Smooth muscle cell (in vitro differentiated cells): Measurements from ENCODE around the gene DNAJC10. TPM values are rescaled to one million over a fixed set of nuclear protein-coding genes. Genes with fewer than 3 reads are reported as not detected.

Experiments
- DNase-seq: peaks from one replicate; lab custom pipeline; 2025; ENCODE audit not compliant: unreplicated experiment; lab: John Stamatoyannopoulos, UW
- H2AFZ ChIP-seq: fragments of 200-600 bp; sonication (generic); 2 replicates; pipeline ENCODE4 v1.6.0; 2016; ENCODE audit warnings: antibody characterized with exemption, low read depth, mild to moderate bottlenecking
- H3F3A ChIP-seq: fragments of 200-600 bp; sonication (generic); 2 replicates; pipeline ENCODE4 v1.6.0; 2017; ENCODE audit warnings: antibody characterized with exemption, low read depth
- H3K27ac ChIP-seq: fragments of 200-600 bp; sonication (generic); 2 replicates; pipeline ENCODE4 v1.5.1; 2016; ENCODE audit warnings: low read depth, mild to moderate bottlenecking
- H3K27me3 ChIP-seq: fragments of 200-600 bp; sonication (generic); 2 replicates; pipeline ENCODE4 v1.6.1; 2016; ENCODE audit warnings: low read depth, mild to moderate bottlenecking
- H3K36me3 ChIP-seq: fragments of 200-600 bp; sonication (generic); 2 replicates; pipeline ENCODE4 v1.5.1; 2016; ENCODE audit warnings: low read depth
- H3K4me1 ChIP-seq: fragments of 200-600 bp; sonication (generic); 2 replicates; pipeline ENCODE4 v1.5.1; 2016; ENCODE audit warnings: low read depth
- H3K4me2 ChIP-seq: fragments of 200-600 bp; sonication (generic); 2 replicates; pipeline ENCODE4 v1.6.0; 2016; ENCODE audit warnings: mild to moderate bottlenecking
- H3K4me3 ChIP-seq: fragments of 200-600 bp; sonication (generic); 2 replicates; pipeline ENCODE4 v1.5.1; 2016; ENCODE audit warnings: mild to moderate bottlenecking
- H3K79me2 ChIP-seq: fragments of 200-600 bp; sonication (generic); 2 replicates; pipeline ENCODE4 v1.6.0; 2016; ENCODE audit warnings: low read depth, mild to moderate bottlenecking
- H3K9ac ChIP-seq: fragments of 200-600 bp; sonication (generic); 2 replicates; pipeline ENCODE4 v1.6.0; 2016; ENCODE audit warnings: low read depth
- H3K9me3 ChIP-seq: fragments of 200-600 bp; sonication (generic); replicated peaks from 2 replicates; pipeline ENCODE4 v1.5.1; 2016; ENCODE audit warnings: low read depth
- H4K20me1 ChIP-seq: fragments of 200-600 bp; sonication (generic); 2 replicates; pipeline ENCODE4 v1.6.0; 2016; ENCODE audit warnings: low read depth
- WGBS: methylation state at CpG from one replicate; pipeline ENCODE4 v1.1.7; 2016; ENCODE audit warnings: low lambda C conversion rate; 5-methylcytosine and 5-hydroxymethylcytosine counted together
- polyA plus RNA-seq: library from polyadenylated mRNA; unstranded; fragments of >200 nt; fragmentation: Nextera tagmentation; extraction: Ambion mirVana; gene quantifications from 2 replicates; pipeline ENCODE4 v1.2.1, GENCODE V29; 2016
- total RNA-seq: library from RNA; depleted of rRNA; stranded (reverse); fragments of >200 nt; gene quantifications from 2 replicates; pipeline ENCODE4 v1.2.3, GENCODE V29; 2014
- TF ChIP-seq, protein P1 (sequence below): fragments of 200-600 bp; sonication (generic); IDR thresholded peaks from 2 replicates; pipeline ENCODE4 v1.5.1; 2017; ENCODE audit warnings: borderline replicate concordance, mild to moderate bottlenecking, antibody characterized with exemption; ENCODE audit not compliant: insufficient read depth, poor library complexity, severe bottlenecking

The DNAJC10 gene
- total and polyA plus RNA-seq, 2 experiments from 2014 or later: 77.4 to 93.0 TPM

DNA sequence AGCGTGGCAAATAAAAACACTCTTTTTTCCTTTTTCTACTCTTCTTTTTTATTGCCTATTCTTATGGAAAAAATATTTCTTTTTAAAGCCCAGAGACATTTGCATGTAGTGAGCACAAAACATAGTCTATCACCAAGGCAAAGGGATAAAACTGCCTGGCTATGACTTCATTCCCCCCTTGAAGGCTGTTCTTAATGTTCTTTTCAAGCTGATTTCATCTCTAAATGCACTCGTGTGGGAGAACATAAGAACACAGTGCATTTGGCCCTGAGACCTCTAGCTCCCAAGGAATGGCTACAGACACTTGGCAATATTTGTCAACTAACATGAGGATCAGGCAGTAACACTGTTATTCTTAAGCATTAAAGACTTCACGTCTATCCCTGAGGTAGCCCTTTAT is 17.4 kb upstream of the DNAJC10 start:
- Histone ChIP-seq H3K4me1 (no peaks in the 10 kb centered on the region), H3F3A (no peaks in the 10 kb centered on the region)
- WGBS: 71% methylated on average over 3 of the region's 3 CpGs

DNA sequence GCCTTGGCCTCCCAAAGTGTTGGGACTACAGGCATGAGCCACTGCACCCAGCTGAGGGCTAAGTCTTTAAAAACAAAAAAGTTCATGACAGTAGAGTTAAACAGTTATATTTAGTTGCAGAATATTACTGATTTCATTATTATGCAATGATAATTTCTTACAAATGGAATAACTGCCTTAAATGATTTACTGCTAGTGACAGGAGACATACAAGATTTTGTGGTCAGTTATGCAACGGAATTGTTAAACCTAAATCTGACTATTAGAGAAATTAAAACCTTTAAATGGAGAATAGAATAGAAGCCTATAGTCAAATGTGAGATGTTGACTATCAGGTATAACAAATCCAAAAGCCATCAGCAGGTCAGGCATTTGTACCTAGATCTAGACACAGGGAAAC is 10.3 kb upstream of the DNAJC10 start:
- no peaks in the 10 kb centered on the region for H3K27me3 ChIP-seq
- no peaks in the 10 kb centered on the region for H3K36me3 ChIP-seq
- no peak overlapping the region for H3K9ac ChIP-seq
- TF ChIP-seq, protein P1, sequence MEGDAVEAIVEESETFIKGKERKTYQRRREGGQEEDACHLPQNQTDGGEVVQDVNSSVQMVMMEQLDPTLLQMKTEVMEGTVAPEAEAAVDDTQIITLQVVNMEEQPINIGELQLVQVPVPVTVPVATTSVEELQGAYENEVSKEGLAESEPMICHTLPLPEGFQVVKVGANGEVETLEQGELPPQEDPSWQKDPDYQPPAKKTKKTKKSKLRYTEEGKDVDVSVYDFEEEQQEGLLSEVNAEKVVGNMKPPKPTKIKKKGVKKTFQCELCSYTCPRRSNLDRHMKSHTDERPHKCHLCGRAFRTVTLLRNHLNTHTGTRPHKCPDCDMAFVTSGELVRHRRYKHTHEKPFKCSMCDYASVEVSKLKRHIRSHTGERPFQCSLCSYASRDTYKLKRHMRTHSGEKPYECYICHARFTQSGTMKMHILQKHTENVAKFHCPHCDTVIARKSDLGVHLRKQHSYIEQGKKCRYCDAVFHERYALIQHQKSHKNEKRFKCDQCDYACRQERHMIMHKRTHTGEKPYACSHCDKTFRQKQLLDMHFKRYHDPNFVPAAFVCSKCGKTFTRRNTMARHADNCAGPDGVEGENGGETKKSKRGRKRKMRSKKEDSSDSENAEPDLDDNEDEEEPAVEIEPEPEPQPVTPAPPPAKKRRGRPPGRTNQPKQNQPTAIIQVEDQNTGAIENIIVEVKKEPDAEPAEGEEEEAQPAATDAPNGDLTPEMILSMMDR: no peak
- no peak overlapping the region for H3K4me3 ChIP-seq
- H3K9me3 ChIP-seq: no peaks in the 10 kb centered on the region
- no peaks in the 10 kb centered on the region for H3K4me1 ChIP-seq
- H2AFZ ChIP-seq: no peak overlapping the region
- no peaks in the 10 kb centered on the region for H3F3A ChIP-seq
- no peak overlapping the region for H3K27ac ChIP-seq
- no peak for DNase-seq
- 88% methylated on average over 1 of the region's 1 CpG for WGBS
- H3K79me2 ChIP-seq: no peaks in the 10 kb centered on the region
- no peak overlapping the region for H3K4me2 ChIP-seq
- no peaks in the 10 kb centered on the region for H4K20me1 ChIP-seq

More for the DNA sequence above, 17.4 kb upstream of the DNAJC10 start:
- Histone ChIP-seq H3K9me3 (no peaks in the 10 kb centered on the region), H2AFZ (no peak overlapping the region), H3K79me2 (no peaks in the 10 kb centered on the region), H3K9ac (no peak overlapping the region), H3K4me3 (no peak overlapping the region), H3K27me3 (no peaks in the 10 kb centered on the region), H3K4me2 (no peak overlapping the region), H3K36me3 (no peaks in the 10 kb centered on the region), H4K20me1 (no peaks in the 10 kb centered on the region), H3K27ac (no peak overlapping the region)
- DNase-seq: no peak
- TF ChIP-seq, protein P1: no peak

DNA sequence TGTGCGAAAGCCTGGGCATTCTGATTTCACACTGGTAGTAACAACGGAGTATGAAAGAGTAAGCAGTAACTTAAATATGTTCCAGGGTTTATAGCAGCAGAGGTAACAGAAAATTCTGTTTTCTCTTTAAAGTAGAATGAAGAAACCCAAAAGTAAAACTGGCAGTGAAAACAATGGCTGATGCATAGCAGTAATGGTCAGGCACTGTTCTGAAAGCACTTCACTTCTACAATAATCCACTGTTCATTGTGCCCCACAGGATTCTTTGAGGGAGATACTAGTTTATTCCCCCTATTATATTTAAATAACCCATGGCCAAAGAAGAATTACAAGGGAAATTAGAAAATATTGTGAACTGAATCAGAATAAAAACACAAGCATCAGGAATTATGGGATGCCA is 9.3 kb upstream of the DNAJC10 start:
- Histone ChIP-seq H3K4me2 (no peak overlapping the region), H3K27me3 (no peaks in the 10 kb centered on the region), H2AFZ (no peak overlapping the region), H3K9me3 (no peaks in the 10 kb centered on the region), H3K9ac (no peak overlapping the region), H3K4me3 (no peak overlapping the region), H3K27ac (no peak overlapping the region), H3K36me3 (no peaks in the 10 kb centered on the region), H3F3A (no peaks in the 10 kb centered on the region), H4K20me1 (no peaks in the 10 kb centered on the region), H3K4me1 (no peaks in the 10 kb centered on the region), H3K79me2 (no peaks in the 10 kb centered on the region)
- TF ChIP-seq, protein P1: no peak
- 92% methylated on average over 2 of the region's 2 CpGs for WGBS
- DNase-seq: no peak

DNA sequence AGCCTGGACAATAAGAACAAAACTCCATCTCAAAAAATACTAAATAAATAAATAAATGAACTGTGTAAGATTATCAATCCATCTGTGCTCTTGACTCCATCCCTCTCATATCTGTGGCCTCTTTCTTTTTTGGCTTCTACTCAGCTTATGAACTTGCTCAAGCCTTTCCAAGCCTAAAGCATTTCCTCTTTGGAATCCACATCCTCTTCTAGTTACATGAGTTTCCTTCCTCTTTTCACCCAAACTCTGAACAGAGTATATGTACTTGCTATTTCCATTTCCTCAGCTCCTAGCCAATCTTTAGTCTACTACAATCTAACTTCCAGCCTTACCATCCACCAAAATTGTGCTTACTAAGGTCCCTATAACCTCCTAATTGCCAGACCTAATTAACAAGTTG is 2.5 kb upstream of the DNAJC10 start:
- H3K36me3 ChIP-seq: no peaks in the 10 kb centered on the region
- TF ChIP-seq, protein P1: no peak
- DNase-seq: no peak
- no peaks in the 10 kb centered on the region for H3K9me3 ChIP-seq
- H3K27ac ChIP-seq: no peak overlapping the region
- H3K4me2 ChIP-seq: no peak overlapping the region
- no peaks in the 10 kb centered on the region for H3F3A ChIP-seq
- peaks cover 7% of the 10 kb centered on the region for H3K79me2 ChIP-seq
- no peak overlapping the region for H3K4me3 ChIP-seq
- H3K9ac ChIP-seq: no peak overlapping the region
- peak overlapping the region; percentile 95 for H2AFZ ChIP-seq
- H4K20me1 ChIP-seq: no peaks in the 10 kb centered on the region
- H3K27me3 ChIP-seq: no peaks in the 10 kb centered on the region
- H3K4me1 ChIP-seq: peaks cover 18% of the 10 kb centered on the region
